Measurements from ENCODE around the gene HIGD2B. TPM values are rescaled to one million over a fixed set of nuclear protein-coding genes. Genes with fewer than 3 reads are reported as not detected.
"Not testable (repeated sequence)": the region's sequence is repeated elsewhere in the genome, so short reads cannot be mapped to it uniquely, and the experiment has no call there.

Gene HIGD2B
- total and polyA plus RNA-seq, 12 donors, result 0.10 TPM; not detected in 11

DNA sequence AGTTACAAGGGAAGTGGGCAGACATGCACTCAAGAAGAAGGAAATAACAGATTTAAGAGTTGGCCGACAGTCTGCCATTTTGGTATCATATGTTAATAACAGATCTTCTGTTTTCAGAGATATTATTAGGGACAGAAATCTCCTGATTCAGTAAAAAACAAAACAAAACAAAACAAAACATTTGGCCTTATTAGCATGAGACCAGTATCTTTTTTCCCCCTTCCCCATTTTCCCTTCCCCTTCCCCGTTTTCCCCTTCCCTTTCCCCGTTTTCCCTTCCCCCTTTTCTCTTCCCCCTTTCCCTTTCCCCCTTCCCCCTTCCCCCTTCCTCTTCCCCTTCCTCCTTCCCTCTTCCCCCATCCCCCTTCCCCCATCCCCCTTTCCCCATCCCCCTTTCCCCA lies 39.5 kb upstream of the HIGD2B start:
- Histone ChIP-seq H3K27me3 (no peaks in the 10 kb centered on the region), H3K36me3 (replicated peaks in 1 of 2) (no peaks in the 10 kb centered on the region), H3K9me3 (replicated peaks in 1 of 3) (no peaks in the 10 kb centered on the region), H3K4me3 (no peak overlapping the region), H3K4me1 (replicated peaks in 1 of 2) (no peaks in the 10 kb centered on the region), H3K27ac (no peak overlapping the region)
- 77 to 86% (median 82%) methylated on average over 3 of the region's 3 CpGs for WGBS, 4 donors
- intact Hi-C loops (cut with DNase I), result no loop called here
- no peak for TF ChIP-seq POLR2A (IDR thresholded peaks at IDR 0.05)
- TF ChIP-seq, protein P1, sequence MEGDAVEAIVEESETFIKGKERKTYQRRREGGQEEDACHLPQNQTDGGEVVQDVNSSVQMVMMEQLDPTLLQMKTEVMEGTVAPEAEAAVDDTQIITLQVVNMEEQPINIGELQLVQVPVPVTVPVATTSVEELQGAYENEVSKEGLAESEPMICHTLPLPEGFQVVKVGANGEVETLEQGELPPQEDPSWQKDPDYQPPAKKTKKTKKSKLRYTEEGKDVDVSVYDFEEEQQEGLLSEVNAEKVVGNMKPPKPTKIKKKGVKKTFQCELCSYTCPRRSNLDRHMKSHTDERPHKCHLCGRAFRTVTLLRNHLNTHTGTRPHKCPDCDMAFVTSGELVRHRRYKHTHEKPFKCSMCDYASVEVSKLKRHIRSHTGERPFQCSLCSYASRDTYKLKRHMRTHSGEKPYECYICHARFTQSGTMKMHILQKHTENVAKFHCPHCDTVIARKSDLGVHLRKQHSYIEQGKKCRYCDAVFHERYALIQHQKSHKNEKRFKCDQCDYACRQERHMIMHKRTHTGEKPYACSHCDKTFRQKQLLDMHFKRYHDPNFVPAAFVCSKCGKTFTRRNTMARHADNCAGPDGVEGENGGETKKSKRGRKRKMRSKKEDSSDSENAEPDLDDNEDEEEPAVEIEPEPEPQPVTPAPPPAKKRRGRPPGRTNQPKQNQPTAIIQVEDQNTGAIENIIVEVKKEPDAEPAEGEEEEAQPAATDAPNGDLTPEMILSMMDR (IDR thresholded peaks at IDR 0.05), result no peak
- DNase-seq, result no peak

DNA sequence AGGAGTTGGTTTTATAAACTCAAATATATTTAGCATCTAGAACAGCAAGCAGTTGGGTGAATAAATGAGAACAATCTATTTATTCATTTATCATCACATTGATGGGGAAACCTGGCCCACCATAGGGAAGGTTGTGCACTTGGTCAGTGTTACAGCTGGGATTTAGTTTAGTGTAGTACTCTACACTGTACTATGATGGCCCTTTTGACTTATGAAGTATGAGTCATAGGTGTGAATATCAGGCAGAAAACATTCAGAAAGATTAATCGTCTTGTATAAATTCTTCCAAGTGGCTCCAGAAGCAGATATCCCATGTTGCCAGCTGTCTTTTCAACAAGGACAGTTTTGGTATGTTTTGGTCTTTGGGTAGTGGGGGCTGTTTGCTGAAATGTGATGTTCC lies 38.0 kb upstream of the HIGD2B start:
- no peaks in the 10 kb centered on the region for H3K36me3 ChIP-seq (replicated peaks in 1 of 2)
- no peak for DNase-seq
- no peaks in the 10 kb centered on the region for H3K27me3 ChIP-seq
- no peak overlapping the region for H3K27ac ChIP-seq
- H3K4me1 ChIP-seq (replicated peaks in 1 of 2), result no peaks in the 10 kb centered on the region
- H3K4me3 ChIP-seq, result no peak overlapping the region
- H3K9me3 ChIP-seq (replicated peaks in 1 of 3), result no peaks in the 10 kb centered on the region
- intact Hi-C loops (cut with DNase I), result no loop called here
- TF ChIP-seq, protein P1 (IDR thresholded peaks at IDR 0.05), result no peak
- TF ChIP-seq POLR2A (IDR thresholded peaks at IDR 0.05), result no peak
- WGBS, 4 donors, result 45 to 57% (median 50%) methylated on average over 1 of the region's 1 CpG

DNA sequence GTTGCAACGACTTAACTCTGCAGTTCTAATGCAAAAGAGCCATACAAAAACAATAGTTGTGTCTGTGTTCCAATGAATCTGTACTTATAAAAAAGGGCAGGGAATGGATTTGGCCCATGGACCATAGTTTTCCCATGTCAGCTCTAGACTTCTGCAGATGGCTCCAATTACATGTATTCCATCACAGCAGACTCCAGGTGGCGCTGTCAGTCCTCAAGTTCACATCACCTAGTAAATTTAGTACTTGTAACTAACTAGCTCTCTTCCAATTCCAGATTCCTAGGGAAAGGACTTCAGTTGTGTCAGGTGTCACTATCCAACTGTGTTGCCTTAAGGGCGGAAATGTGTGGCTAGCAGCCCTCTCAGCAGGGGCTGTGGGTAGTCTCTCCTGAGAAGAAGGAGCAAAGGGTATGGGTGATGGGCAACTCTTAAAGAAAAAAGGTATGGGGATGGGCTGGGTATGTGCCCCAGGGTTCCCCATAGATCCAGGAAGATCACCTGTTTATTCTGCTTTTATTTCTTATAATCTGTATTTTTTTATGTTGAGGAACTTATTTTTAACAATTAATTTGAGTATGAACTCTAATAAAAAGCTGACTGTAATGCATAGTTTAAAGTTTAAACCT lies 36.2 kb upstream of the HIGD2B start:
- Histone ChIP-seq H3K36me3 (replicated peaks in 1 of 2) (peaks cover 0 to 6% of the 10 kb centered on the region in 2 donors), H3K4me3 (no peak overlapping the region), H3K27ac (no peak overlapping the region), H3K4me1 (replicated peaks in 1 of 2) (no peaks in the 10 kb centered on the region), H3K27me3 (no peaks in the 10 kb centered on the region), H3K9me3 (replicated peaks in 1 of 3) (no peaks in the 10 kb centered on the region)
- intact Hi-C loops (cut with DNase I), result no loop called here
- WGBS, 4 donors, result 42 to 59% (median 52%) methylated on average over 3 of the region's 3 CpGs
- DNase-seq, result peak; percentile 31 to 74 (median 42)
- TF ChIP-seq POLR2A (IDR thresholded peaks at IDR 0.05), result no peak
- TF ChIP-seq, protein P1 (IDR thresholded peaks at IDR 0.05), result peak; percentile 39 to 65 (median 60)

DNA sequence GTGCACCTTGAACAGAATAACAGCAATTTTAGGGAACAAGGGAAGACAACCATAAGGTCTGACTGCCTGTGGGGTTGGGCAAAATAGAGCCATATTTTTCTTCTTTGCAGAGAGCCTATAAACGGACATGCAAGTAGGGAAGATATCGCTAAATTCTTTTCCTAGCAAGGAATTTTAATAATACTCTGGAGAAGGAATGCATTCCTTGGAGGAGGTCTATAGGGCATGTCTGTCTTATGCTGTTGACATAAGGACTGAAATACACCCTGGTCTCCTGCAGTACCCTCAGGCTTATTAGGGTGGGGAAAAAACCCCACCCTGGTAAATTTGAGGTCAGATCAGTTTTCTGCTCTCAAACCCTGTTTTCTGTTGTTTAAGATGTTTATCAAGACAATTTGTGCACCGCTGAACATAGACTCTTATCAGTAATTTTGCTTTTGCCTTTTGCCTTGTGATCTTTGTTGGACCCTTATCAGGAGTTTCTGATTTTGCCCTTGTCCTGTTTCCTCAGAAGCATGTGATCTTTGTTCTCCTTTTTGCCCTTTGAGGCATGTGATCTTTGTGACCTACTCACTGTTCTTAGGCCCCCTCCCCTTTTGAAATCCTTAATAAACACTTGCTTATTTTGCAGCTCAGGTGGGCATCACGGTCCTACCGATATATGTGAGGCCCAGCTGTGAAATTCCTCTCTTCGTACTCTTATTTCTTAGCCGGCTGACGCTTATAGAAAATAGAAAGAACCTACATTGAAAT lies 22.7 kb upstream of the HIGD2B start:
- H3K27ac ChIP-seq; H3K27me3 ChIP-seq; DNase-seq; H3K9me3 ChIP-seq (replicated peaks in 1 of 3); H3K4me1 ChIP-seq (replicated peaks in 1 of 2); intact Hi-C loops (cut with DNase I); H3K4me3 ChIP-seq: not testable (repeated sequence)
- WGBS, 4 donors, result 83 to 89% (median 85%) methylated on average over 8 of the region's 8 CpGs
- H3K36me3 ChIP-seq (replicated peaks in 1 of 2), result peaks cover 0 to 11% of the 10 kb centered on the region in 2 donors

Data from adrenal gland (tissue), 12 donors.